ENCODE data around the gene TLX3. TPM values are rescaled to one million over a fixed set of nuclear protein-coding genes. Genes with fewer than 3 reads are reported as not detected.

Gene TLX3
- total and polyA plus RNA-seq, 10 of the 15 experiments (the other 5 are each of a cell fraction or from before 2014, with no cell fraction given) = not detected

DNA sequence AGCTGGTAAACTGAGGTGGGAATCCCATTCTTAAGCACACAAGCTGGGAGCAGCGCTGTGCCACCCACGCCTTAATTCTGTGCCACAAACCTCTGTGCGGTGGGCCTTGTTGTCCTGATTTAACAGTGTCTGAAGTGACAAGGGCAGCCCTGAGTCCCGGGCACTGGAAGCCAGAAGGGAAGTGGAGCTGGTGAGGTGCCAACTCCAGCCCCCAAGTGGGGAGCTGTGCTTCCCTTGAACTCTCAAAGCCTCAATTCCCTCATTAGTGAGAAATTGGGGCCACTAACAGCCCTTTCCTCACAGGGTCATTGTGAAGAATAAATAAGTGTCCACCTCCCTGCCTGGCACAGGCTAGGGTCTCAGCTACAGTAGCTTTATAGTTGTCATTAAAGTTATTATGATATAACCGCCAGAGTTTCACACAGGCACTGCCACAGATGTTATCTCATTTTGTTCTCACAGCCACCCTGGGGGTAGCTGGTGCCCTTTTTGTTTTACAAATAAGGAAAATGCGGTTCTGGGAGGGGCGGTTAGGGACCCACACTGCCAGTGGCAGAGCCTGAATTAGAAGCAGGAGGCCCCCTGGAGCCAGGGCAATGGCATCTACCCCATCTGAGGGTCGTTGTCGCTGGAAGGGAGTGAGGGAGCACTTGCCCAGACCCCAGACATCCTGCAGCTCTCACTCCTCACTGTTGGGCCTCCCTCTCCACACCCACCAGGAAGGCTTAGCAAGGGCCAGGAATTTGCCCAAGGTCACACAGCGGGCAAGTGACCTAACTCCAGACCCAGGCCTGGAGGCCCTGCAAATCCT, 2.1 kb upstream of the TLX3 start (continued):
- TF ChIP-seq, protein P1, sequence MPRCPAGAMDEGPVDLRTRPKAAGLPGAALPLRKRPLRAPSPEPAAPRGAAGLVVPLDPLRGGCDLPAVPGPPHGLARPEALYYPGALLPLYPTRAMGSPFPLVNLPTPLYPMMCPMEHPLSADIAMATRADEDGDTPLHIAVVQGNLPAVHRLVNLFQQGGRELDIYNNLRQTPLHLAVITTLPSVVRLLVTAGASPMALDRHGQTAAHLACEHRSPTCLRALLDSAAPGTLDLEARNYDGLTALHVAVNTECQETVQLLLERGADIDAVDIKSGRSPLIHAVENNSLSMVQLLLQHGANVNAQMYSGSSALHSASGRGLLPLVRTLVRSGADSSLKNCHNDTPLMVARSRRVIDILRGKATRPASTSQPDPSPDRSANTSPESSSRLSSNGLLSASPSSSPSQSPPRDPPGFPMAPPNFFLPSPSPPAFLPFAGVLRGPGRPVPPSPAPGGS (IDR thresholded peaks at IDR 0.05; ENCODE audit: borderline replicate concordance, insufficient read depth, low read depth, low read length, poor library complexity, severe bottlenecking) = no peak
- TF ChIP-seq DPF2 (IDR thresholded peaks at IDR 0.05) = no peak
- no peak for TF ChIP-seq TCF12 (IDR thresholded peaks at IDR 0.05; ENCODE audit: low read depth, low read length)
- TF ChIP-seq CBFB (IDR thresholded peaks at IDR 0.05; ENCODE audit: low read depth) = no peak
- no peak for TF ChIP-seq WRNIP1 (IDR thresholded peaks at IDR 0.05; ENCODE audit: borderline replicate concordance, low read depth, low read length)
- TF ChIP-seq NKRF (conservative IDR thresholded peaks at IDR 0.05) = no peak
- TF ChIP-seq BRCA1 (IDR thresholded peaks at IDR 0.05; ENCODE audit: low read depth, low read length) = no peak
- TF ChIP-seq, protein P2, sequence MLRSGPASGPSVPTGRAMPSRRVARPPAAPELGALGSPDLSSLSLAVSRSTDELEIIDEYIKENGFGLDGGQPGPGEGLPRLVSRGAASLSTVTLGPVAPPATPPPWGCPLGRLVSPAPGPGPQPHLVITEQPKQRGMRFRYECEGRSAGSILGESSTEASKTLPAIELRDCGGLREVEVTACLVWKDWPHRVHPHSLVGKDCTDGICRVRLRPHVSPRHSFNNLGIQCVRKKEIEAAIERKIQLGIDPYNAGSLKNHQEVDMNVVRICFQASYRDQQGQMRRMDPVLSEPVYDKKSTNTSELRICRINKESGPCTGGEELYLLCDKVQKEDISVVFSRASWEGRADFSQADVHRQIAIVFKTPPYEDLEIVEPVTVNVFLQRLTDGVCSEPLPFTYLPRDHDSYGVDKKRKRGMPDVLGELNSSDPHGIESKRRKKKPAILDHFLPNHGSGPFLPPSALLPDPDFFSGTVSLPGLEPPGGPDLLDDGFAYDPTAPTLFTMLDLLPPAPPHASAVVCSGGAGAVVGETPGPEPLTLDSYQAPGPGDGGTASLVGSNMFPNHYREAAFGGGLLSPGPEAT (IDR thresholded peaks at IDR 0.05; ENCODE audit: low read depth) = no peak
- no peak for TF ChIP-seq POU2F2 (IDR thresholded peaks at IDR 0.05; ENCODE audit: borderline replicate concordance, low read depth, low read length)
- TF ChIP-seq SMAD5 (IDR thresholded peaks at IDR 0.05; ENCODE audit: low read depth) = no peak
